ENCODE measurements around the gene IGF2R.

Gene IGF2R

GRCh38 chr6:160092602-160093001 is 123.7 kb downstream of the IGF2R start:
- TF ChIP-seq ZNF274 (IDR thresholded peaks at IDR 0.05; ENCODE audit: low read depth, low read length) = no peak
- H3K4me3 ChIP-seq (ENCODE audit: low read length) = no peak overlapping the region

GRCh38 chr6:160093061-160093460 is 124.2 kb downstream of the IGF2R start:
- no peak overlapping the region for H3K4me3 ChIP-seq (ENCODE audit: low read length)
- TF ChIP-seq ZNF274 (IDR thresholded peaks at IDR 0.05; ENCODE audit: low read depth, low read length) = no peak

- TF ChIP-seq ZNF274 (IDR thresholded peaks at IDR 0.05; ENCODE audit: low read depth, low read length) = no peak
- H3K4me3 ChIP-seq (ENCODE audit: low read length) = no peak overlapping the region
Observed at GRCh38 chr6:160093946-160094345, 125.1 kb downstream of the IGF2R start.

GRCh38 chr6:160095146-160095845 is 126.4 kb downstream of the IGF2R start:
- TF ChIP-seq ZNF274 (IDR thresholded peaks at IDR 0.05; ENCODE audit: low read depth, low read length) = no peak
- no peak overlapping the region for H3K4me3 ChIP-seq (ENCODE audit: low read length)

- no peak overlapping the region for H3K4me3 ChIP-seq (ENCODE audit: low read length)
- no peak for TF ChIP-seq ZNF274 (IDR thresholded peaks at IDR 0.05; ENCODE audit: low read depth, low read length)
Observed at GRCh38 chr6:160101277-160102205, 132.7 kb downstream of the IGF2R start.

GRCh38 chr6:160102399-160102798 is 133.5 kb downstream of the IGF2R start:
- H3K4me3 ChIP-seq (ENCODE audit: low read length) = no peak overlapping the region
- TF ChIP-seq ZNF274 (IDR thresholded peaks at IDR 0.05; ENCODE audit: low read depth, low read length) = no peak

- TF ChIP-seq ZNF274 (IDR thresholded peaks at IDR 0.05; ENCODE audit: low read depth, low read length) = no peak
- no peak overlapping the region for H3K4me3 ChIP-seq (ENCODE audit: low read length)
Observed at GRCh38 chr6:160102956-160103824, 134.3 kb downstream of the IGF2R start.

- no peak for TF ChIP-seq ZNF274 (IDR thresholded peaks at IDR 0.05; ENCODE audit: low read depth, low read length)
Observed at GRCh38 chr6:160103825-160104100, 134.9 kb downstream of the IGF2R start.

GRCh38 chr6:160104821-160105517 is 136.1 kb downstream of the IGF2R start:
- no peak overlapping the region for H3K4me3 ChIP-seq (ENCODE audit: low read length)
- no peak for TF ChIP-seq ZNF274 (IDR thresholded peaks at IDR 0.05; ENCODE audit: low read depth, low read length)

More at GRCh38 chr6:160103825-160104100, 134.9 kb downstream of the IGF2R start:
- no peak overlapping the region for H3K4me3 ChIP-seq (ENCODE audit: low read length)

- no peak overlapping the region for H3K4me3 ChIP-seq (ENCODE audit: low read length)
- TF ChIP-seq ZNF274 (IDR thresholded peaks at IDR 0.05; ENCODE audit: low read depth, low read length) = no peak
Observed at GRCh38 chr6:160106010-160106409, 137.1 kb downstream of the IGF2R start.

- TF ChIP-seq ZNF274 (IDR thresholded peaks at IDR 0.05; ENCODE audit: low read depth, low read length) = no peak
- H3K4me3 ChIP-seq (ENCODE audit: low read length) = no peak overlapping the region
Observed at GRCh38 chr6:160106701-160107100, 137.8 kb downstream of the IGF2R start.

GRCh38 chr6:160108077-160108476 is 139.2 kb downstream of the IGF2R start:
- no peak for TF ChIP-seq ZNF274 (IDR thresholded peaks at IDR 0.05; ENCODE audit: low read depth, low read length)
- H3K4me3 ChIP-seq (ENCODE audit: low read length) = no peak overlapping the region

- no peak for TF ChIP-seq ZNF274 (IDR thresholded peaks at IDR 0.05; ENCODE audit: low read depth, low read length)
Observed at GRCh38 chr6:160110586-160111123, 141.8 kb downstream of the IGF2R start.

More at GRCh38 chr6:160110586-160111123, 141.8 kb downstream of the IGF2R start:
- no peak overlapping the region for H3K4me3 ChIP-seq (ENCODE audit: low read length)
